22Rv1 (cell line): ENCODE results near the gene SPECC1.

ENCODE experiments used
- H3K27ac ChIP-seq: fragments of 450-650 bp; 2 replicates; pipeline ENCODE4 v1.5.1; 2017
- CTCF ChIP-seq: fragments of 450-650 bp; IDR thresholded peaks from 2 replicates; pipeline ENCODE4 v1.5.1; 2017; ENCODE audit warnings: mild to moderate bottlenecking
- ZFX ChIP-seq: fragments of 450-650 bp; IDR thresholded peaks from 2 replicates; pipeline ENCODE4 v1.6.1; 2017; ENCODE audit warnings: antibody characterized with exemption, borderline replicate concordance

SPECC1 gene

GRCh38 chr17:20171741-20172365 is 162.7 kb downstream of the SPECC1 start:
- no peak overlapping the region for H3K27ac ChIP-seq
- TF ChIP-seq CTCF (no peak), ZFX (no peak)

- no peak overlapping the region for H3K27ac ChIP-seq
- TF ChIP-seq ZFX = no peak
- TF ChIP-seq CTCF = no peak
Observed at GRCh38 chr17:20172376-20172775, 163.2 kb downstream of the SPECC1 start.

- TF ChIP-seq CTCF = no peak
- TF ChIP-seq ZFX = no peak
- no peak overlapping the region for H3K27ac ChIP-seq
Observed at GRCh38 chr17:20173091-20173490, 163.9 kb downstream of the SPECC1 start.

- TF ChIP-seq CTCF = no peak
- no peak for TF ChIP-seq ZFX
- H3K27ac ChIP-seq = no peak overlapping the region
Observed at GRCh38 chr17:20174588-20175265, 165.6 kb downstream of the SPECC1 start.

- no peak overlapping the region for H3K27ac ChIP-seq
- no peak for TF ChIP-seq CTCF
- TF ChIP-seq ZFX = no peak
Observed at GRCh38 chr17:20179041-20179440, 169.9 kb downstream of the SPECC1 start.

- no peak overlapping the region for H3K27ac ChIP-seq
- no peak for TF ChIP-seq ZFX
- no peak for TF ChIP-seq CTCF
Observed at GRCh38 chr17:20180661-20181060, 171.5 kb downstream of the SPECC1 start.

GRCh38 chr17:20184181-20184580 is 175.0 kb downstream of the SPECC1 start:
- H3K27ac ChIP-seq = no peak overlapping the region
- TF ChIP-seq ZFX = no peak
- TF ChIP-seq CTCF = no peak
